MM.1S (cell line): ENCODE measurements around the gene BLOC1S1.

Source experiments
- DNase-seq: peaks from one replicate; pipeline ENCODE4 v3.0.0-alpha.2; 2015
- H2AFZ ChIP-seq: fragments of 300-600 bp; sonication (generic); 2 replicates; pipeline ENCODE4 v1.6.0; 2016; ENCODE audit warnings: antibody characterized with exemption, low read length
- H3F3A ChIP-seq: fragments of 300-600 bp; sonication (generic); 2 replicates; pipeline ENCODE4 v1.6.1; 2016; ENCODE audit warnings: mild to moderate bottlenecking, antibody characterized with exemption, low read length, moderate library complexity, mixed read lengths; ENCODE audit not compliant: insufficient read depth
- H3K27ac ChIP-seq: fragments of 300-600 bp; sonication (generic); 2 replicates; pipeline ENCODE4 v1.5.1; 2016; ENCODE audit warnings: mild to moderate bottlenecking, low read length
- H3K27me3 ChIP-seq: fragments of 300-600 bp; sonication (generic); replicated peaks from 2 replicates; pipeline ENCODE4 v1.6.0; 2016; ENCODE audit warnings: low read length; ENCODE audit not compliant: insufficient read depth
- H3K36me3 ChIP-seq: fragments of 300-600 bp; sonication (generic); replicated peaks from 2 replicates; pipeline ENCODE4 v1.6.1; 2016; ENCODE audit warnings: mild to moderate bottlenecking, low read length, mixed read lengths; ENCODE audit not compliant: insufficient read depth
- H3K4me1 ChIP-seq: fragments of 300-600 bp; sonication (generic); 2 replicates; pipeline ENCODE4 v1.6.1; 2016; ENCODE audit warnings: low read length, mixed read lengths
- H3K4me2 ChIP-seq: fragments of 300-600 bp; sonication (generic); 2 replicates; pipeline ENCODE4 v1.6.0; 2016; ENCODE audit warnings: low read depth, low read length
- H3K4me3 ChIP-seq: fragments of 300-600 bp; sonication (generic); 2 replicates; pipeline ENCODE4 v1.5.1; 2016; ENCODE audit warnings: low read length, mixed read lengths
- H3K79me2 ChIP-seq: fragments of 300-600 bp; sonication (generic); 2 replicates; pipeline ENCODE4 v1.6.1; 2016; ENCODE audit warnings: mixed run types, low read length, mixed read lengths
- H3K9ac ChIP-seq: fragments of 300-600 bp; sonication (generic); 2 replicates; pipeline ENCODE4 v1.6.1; 2016; ENCODE audit warnings: low read length, mixed read lengths
- H3K9me2 ChIP-seq: fragments of 300-600 bp; sonication (generic); replicated peaks from 2 replicates; pipeline ENCODE4 v1.6.1; 2016; ENCODE audit warnings: mild to moderate bottlenecking, low read length, mixed read lengths; ENCODE audit not compliant: insufficient read depth
- H3K9me3 ChIP-seq: fragments of 300-600 bp; sonication (generic); replicated peaks from 2 replicates; pipeline ENCODE4 v1.6.1; 2016; ENCODE audit warnings: mild to moderate bottlenecking, low read length, mixed read lengths; ENCODE audit not compliant: insufficient read depth
- H4K20me1 ChIP-seq: fragments of 300-600 bp; sonication (generic); 2 replicates; pipeline ENCODE4 v1.6.1; 2016; ENCODE audit warnings: mild to moderate bottlenecking, low read length, moderate library complexity, mixed read lengths; ENCODE audit not compliant: insufficient read depth
- CTCF ChIP-seq: fragments of 300-600 bp; sonication (generic); IDR thresholded peaks from 2 replicates; pipeline ENCODE4 v1.5.1; 2016; ENCODE audit warnings: antibody characterized with exemption, low read length, mixed read lengths
- EZH2 ChIP-seq: fragments of 300-600 bp; sonication (generic); optimal IDR thresholded peaks from 2 replicates; pipeline ENCODE3; 2017; ENCODE audit warnings: low read depth, mild to moderate bottlenecking, antibody characterized with exemption, low read length, mixed read lengths
- EZH2phosphoT487 ChIP-seq: fragments of 300-600 bp; sonication (generic); IDR thresholded peaks from 2 replicates; pipeline ENCODE4 v1.6.1; 2018; ENCODE audit warnings: antibody characterized with exemption, low read length

BLOC1S1 gene

GRCh38 chr12:55713721-55714120 is 2.1 kb upstream of the BLOC1S1 start:
- H3F3A ChIP-seq = peaks cover 10% of the 10 kb centered on the region; the same call in 1 of the 2 replicates

GRCh38 chr12:55715169-55715764 is 579 bp upstream of the BLOC1S1 start:
- H4K20me1 ChIP-seq = no peaks in the 10 kb centered on the region
- H3K9me2 ChIP-seq = no peaks in the 10 kb centered on the region
- peak overlapping the region; percentile 72; the same call in 1 of the 2 replicates for H3K27ac ChIP-seq
- H3K9ac ChIP-seq = peak overlapping the region; percentile 73; the same call in 1 of the 2 replicates
- peak overlapping the region; percentile 74 for H3K4me3 ChIP-seq
- peak overlapping the region; percentile 95 for H2AFZ ChIP-seq
- H3K79me2 ChIP-seq = peaks cover 21% of the 10 kb centered on the region
- DNase-seq = no peak
- no peak for TF ChIP-seq EZH2
- TF ChIP-seq EZH2phosphoT487 = no peak
- no peak for TF ChIP-seq CTCF
- peaks cover 16% of the 10 kb centered on the region for H3K4me1 ChIP-seq
- H3K9me3 ChIP-seq = no peaks in the 10 kb centered on the region
- H3K4me2 ChIP-seq = peak overlapping the region; percentile 76
- no peaks in the 10 kb centered on the region for H3K36me3 ChIP-seq
- H3F3A ChIP-seq = peaks cover 10% of the 10 kb centered on the region; the same call in 1 of the 2 replicates
- H3K27me3 ChIP-seq = peaks cover 20% of the 10 kb centered on the region; the same call in 1 of the 2 replicates

More at GRCh38 chr12:55713721-55714120, 2.1 kb upstream of the BLOC1S1 start:
- Histone ChIP-seq H4K20me1 (no peaks in the 10 kb centered on the region), H3K36me3 (no peaks in the 10 kb centered on the region), H3K4me3 (no peak overlapping the region), H3K9ac (no peak overlapping the region), H3K9me3 (no peaks in the 10 kb centered on the region), H3K4me2 (no peak overlapping the region), H3K4me1 (peaks cover 17% of the 10 kb centered on the region), H3K9me2 (no peaks in the 10 kb centered on the region), H2AFZ (no peak overlapping the region), H3K27me3 (peaks cover 32% of the 10 kb centered on the region), H3K79me2 (peaks cover 21% of the 10 kb centered on the region), H3K27ac (no peak overlapping the region)
- TF ChIP-seq EZH2phosphoT487 (no peak), EZH2 (no peak), CTCF (no peak)
- DNase-seq = no peak

- peak overlapping the region; percentile 73 for H3K9ac ChIP-seq
- no peaks in the 10 kb centered on the region for H4K20me1 ChIP-seq
- peak overlapping the region; percentile 76 for H3K4me2 ChIP-seq
- H3K4me1 ChIP-seq = peaks cover 16% of the 10 kb centered on the region
- H3K27me3 ChIP-seq = peaks cover 20% of the 10 kb centered on the region; the same call in 1 of the 2 replicates
- H3K4me3 ChIP-seq = peak overlapping the region; percentile 74
- H3K27ac ChIP-seq = peak overlapping the region; percentile 72; the same call in 1 of the 2 replicates
- no peak for DNase-seq
- H3F3A ChIP-seq = peaks cover 10% of the 10 kb centered on the region; the same call in 1 of the 2 replicates
- no peaks in the 10 kb centered on the region for H3K9me2 ChIP-seq
- no peak for TF ChIP-seq EZH2
- TF ChIP-seq CTCF = no peak
- no peak for TF ChIP-seq EZH2phosphoT487
- peak overlapping the region; percentile 95 for H2AFZ ChIP-seq
- no peaks in the 10 kb centered on the region for H3K36me3 ChIP-seq
- H3K79me2 ChIP-seq = peaks cover 21% of the 10 kb centered on the region
- H3K9me3 ChIP-seq = no peaks in the 10 kb centered on the region
These were observed 724 bp downstream of the BLOC1S1 start for GRCh38 chr12:55716582-55716957.
